ENCODE results near the gene CTBP2. TPM values are rescaled to one million over a fixed set of nuclear protein-coding genes. Genes with fewer than 3 reads are reported as not detected.

The CTBP2 gene
- total RNA-seq, 3 donors from 2014 or later (not counting 1 experiment from before 2014, with no cell fraction given): 120 to 179 (median 124) TPM

DNA sequence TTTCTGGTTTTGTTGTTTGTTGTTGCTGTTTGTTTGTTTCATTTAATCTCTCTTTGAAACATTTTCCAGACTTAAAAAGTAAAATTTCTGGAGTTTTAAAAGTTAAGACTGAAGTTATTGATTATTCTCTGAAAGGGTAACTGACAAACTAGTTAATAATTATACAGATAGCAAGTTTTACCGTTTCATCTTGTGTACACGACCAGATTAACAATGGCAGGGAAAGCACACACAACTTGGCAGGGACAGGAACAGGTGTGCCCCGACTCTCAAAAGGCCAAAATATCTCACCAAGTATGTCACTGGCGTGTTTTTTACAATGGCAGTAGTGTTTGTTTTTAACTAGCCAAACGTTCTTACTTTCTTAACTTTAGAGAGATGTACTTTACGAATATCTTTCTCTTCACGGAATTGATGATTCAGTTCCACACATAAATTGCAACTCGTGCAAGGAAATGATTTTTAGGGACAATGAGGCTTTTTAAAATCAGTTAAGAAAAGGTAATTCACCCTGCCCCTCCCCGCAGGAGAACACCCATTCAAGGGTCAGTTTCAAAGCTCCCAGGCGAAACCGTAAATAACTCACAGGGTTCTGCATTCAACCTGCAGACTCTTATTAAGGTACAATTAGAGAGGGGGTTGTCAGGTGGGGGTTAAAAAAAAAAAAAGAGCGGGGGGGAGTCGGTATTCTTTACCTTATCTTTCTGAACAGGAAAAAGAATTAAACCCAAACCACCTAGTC is 3.5 kb downstream of the CTBP2 start:
- intact Hi-C loops (cut with micrococcal nuclease): loop anchor here (5.0 to 10.0 kb wide), 3 partner anchors 60 to 242 kb away; no protein-coding TSS in a partner anchor
- Histone ChIP-seq H3K27ac (ENCODE audit: low read length) (peak overlapping the region; percentile 49), H3K4me1 (ENCODE audit: control insufficient read depth, insufficient read depth, low read length) (peaks cover 41% of the 10 kb centered on the region), H3K4me3 (ENCODE audit: low read length) (peak overlapping the region; percentile 47), H3K27me3 (ENCODE audit: control insufficient read depth, insufficient read depth, low read length) (peaks cover under 1% of the 10 kb centered on the region), H3K9me3 (ENCODE audit: control insufficient read depth, insufficient read depth, low read length) (no peaks in the 10 kb centered on the region), H3K36me3 (ENCODE audit: control insufficient read depth, insufficient read depth, low read length) (no peaks in the 10 kb centered on the region)
- WGBS (ENCODE audit: insufficient coverage): 34% methylated on average over 8 of the region's 13 CpGs
- Mint-ChIP-seq H3K27me3 (ENCODE audit: low read depth in 2 of 2) (no peaks in the 10 kb centered on the region), H3K4me1 (peaks cover 65 to 71% of the 10 kb centered on the region in 2 donors), H3K27ac (peak overlapping the region; percentile 95 to 98), H3K9me3 (no peaks in the 10 kb centered on the region), H3K36me3 (no peaks in the 10 kb centered on the region), H3K4me3 (peak overlapping the region; percentile 96)
- TF ChIP-seq, protein P1, sequence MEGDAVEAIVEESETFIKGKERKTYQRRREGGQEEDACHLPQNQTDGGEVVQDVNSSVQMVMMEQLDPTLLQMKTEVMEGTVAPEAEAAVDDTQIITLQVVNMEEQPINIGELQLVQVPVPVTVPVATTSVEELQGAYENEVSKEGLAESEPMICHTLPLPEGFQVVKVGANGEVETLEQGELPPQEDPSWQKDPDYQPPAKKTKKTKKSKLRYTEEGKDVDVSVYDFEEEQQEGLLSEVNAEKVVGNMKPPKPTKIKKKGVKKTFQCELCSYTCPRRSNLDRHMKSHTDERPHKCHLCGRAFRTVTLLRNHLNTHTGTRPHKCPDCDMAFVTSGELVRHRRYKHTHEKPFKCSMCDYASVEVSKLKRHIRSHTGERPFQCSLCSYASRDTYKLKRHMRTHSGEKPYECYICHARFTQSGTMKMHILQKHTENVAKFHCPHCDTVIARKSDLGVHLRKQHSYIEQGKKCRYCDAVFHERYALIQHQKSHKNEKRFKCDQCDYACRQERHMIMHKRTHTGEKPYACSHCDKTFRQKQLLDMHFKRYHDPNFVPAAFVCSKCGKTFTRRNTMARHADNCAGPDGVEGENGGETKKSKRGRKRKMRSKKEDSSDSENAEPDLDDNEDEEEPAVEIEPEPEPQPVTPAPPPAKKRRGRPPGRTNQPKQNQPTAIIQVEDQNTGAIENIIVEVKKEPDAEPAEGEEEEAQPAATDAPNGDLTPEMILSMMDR (IDR thresholded peaks at IDR 0.05): no peak
- DNase-seq (no peak), ATAC-seq (no peak)

DNA sequence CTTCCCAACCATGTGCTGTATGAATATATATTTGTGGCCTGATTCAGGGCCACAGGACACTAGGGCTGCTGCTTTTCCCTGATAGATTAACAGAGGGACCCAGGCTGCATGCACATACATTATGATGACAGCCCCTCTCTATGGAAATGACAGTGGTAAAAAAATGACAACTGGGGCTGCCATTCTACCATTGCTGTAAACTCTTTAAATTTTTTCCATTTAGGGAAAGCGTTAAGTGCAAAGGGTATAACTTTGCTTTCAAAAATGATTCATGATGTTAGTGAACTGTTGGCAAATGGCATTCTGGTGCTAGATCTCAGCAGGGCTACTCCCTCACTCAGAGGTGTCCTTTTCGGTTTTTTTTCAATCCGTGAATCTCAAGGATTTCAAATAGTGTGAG is 4.2 kb downstream of the CTBP2 start:
- H3K4me1 ChIP-seq (ENCODE audit: control insufficient read depth, insufficient read depth, low read length): peaks cover 45% of the 10 kb centered on the region
- Mint-ChIP-seq H3K27me3 (ENCODE audit: low read depth in 2 of 2) (no peaks in the 10 kb centered on the region), H3K4me3 (peak overlapping the region; percentile 96), H3K27ac (peak overlapping the region; percentile 95 to 98), H3K36me3 (no peaks in the 10 kb centered on the region), H3K4me1 (peaks cover 67 to 68% of the 10 kb centered on the region in 2 donors), H3K9me3 (no peaks in the 10 kb centered on the region)
- DNase-seq (no peak), ATAC-seq (no peak)
- 42% methylated on average over 2 of the region's 3 CpGs for WGBS (ENCODE audit: insufficient coverage)
- no peak overlapping the region for H3K27ac ChIP-seq (ENCODE audit: low read length)
- intact Hi-C loops (cut with micrococcal nuclease): loop anchor here (5.0 to 10.0 kb wide), 3 partner anchors 59 to 241 kb away; no protein-coding TSS in a partner anchor
- no peaks in the 10 kb centered on the region for H3K9me3 ChIP-seq (ENCODE audit: control insufficient read depth, insufficient read depth, low read length)
- H3K4me3 ChIP-seq (ENCODE audit: low read length): no peak overlapping the region
- no peaks in the 10 kb centered on the region for H3K27me3 ChIP-seq (ENCODE audit: control insufficient read depth, insufficient read depth, low read length)
- no peaks in the 10 kb centered on the region for H3K36me3 ChIP-seq (ENCODE audit: control insufficient read depth, insufficient read depth, low read length)
- TF ChIP-seq, protein P1 (IDR thresholded peaks at IDR 0.05): no peak

DNA sequence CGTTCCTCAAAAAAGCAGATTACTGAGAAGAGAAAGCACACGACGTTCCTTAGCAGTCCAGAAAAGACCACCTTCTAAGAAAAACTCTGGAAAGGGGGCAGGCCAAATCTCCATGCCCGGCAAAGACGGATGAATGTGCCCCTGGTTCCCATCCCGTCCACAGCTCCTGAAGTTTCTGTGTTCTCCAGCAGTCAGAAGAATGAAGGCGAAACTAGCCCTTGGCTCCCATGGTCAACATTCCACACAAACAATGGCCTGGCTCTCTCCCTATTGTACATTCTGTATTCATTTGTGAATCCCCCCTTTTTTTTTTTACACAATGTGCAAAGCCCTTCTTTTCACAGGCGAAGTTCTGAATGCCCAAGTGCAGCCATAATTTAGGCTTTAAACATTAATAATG is 5.3 kb downstream of the CTBP2 start:
- Mint-ChIP-seq H3K9me3 (no peaks in the 10 kb centered on the region), H3K4me1 (peaks cover 77 to 78% of the 10 kb centered on the region in 2 donors), H3K4me3 (peak overlapping the region; percentile 96), H3K27ac (peak overlapping the region; percentile 95 to 98), H3K36me3 (no peaks in the 10 kb centered on the region), H3K27me3 (ENCODE audit: low read depth in 2 of 2) (no peaks in the 10 kb centered on the region)
- no peak overlapping the region for H3K4me3 ChIP-seq (ENCODE audit: low read length)
- no peaks in the 10 kb centered on the region for H3K9me3 ChIP-seq (ENCODE audit: control insufficient read depth, insufficient read depth, low read length)
- H3K36me3 ChIP-seq (ENCODE audit: control insufficient read depth, insufficient read depth, low read length): peaks cover 2% of the 10 kb centered on the region
- ATAC-seq (no peak), DNase-seq (no peak)
- H3K27me3 ChIP-seq (ENCODE audit: control insufficient read depth, insufficient read depth, low read length): no peaks in the 10 kb centered on the region
- TF ChIP-seq, protein P1 (IDR thresholded peaks at IDR 0.05): no peak
- intact Hi-C loops (cut with micrococcal nuclease): loop anchor here (2.0 to 10.0 kb wide), 4 partner anchors 58 to 240 kb away; no protein-coding TSS in a partner anchor
- 56% methylated on average over 8 of the region's 8 CpGs for WGBS (ENCODE audit: insufficient coverage)
- H3K27ac ChIP-seq (ENCODE audit: low read length): no peak overlapping the region
- H3K4me1 ChIP-seq (ENCODE audit: control insufficient read depth, insufficient read depth, low read length): peaks cover 56% of the 10 kb centered on the region

Measured in natural killer cell (primary cell).